OCI-M1 (cell line): ENCODE results near the gene CA12.
A peak's percentile ranks its signal among the peaks of the same experiment; 100 is the strongest.

ENCODE experiments used
- DNase-seq: peaks from one replicate; lab custom pipeline; 2025; lab: John Stamatoyannopoulos, UW

Gene CA12

GRCh38 chr15:63401714-63402497 is 20.3 kb upstream of the CA12 start:
- no peak for DNase-seq

- no peak for DNase-seq
Measured at GRCh38 chr15:63401078-63401477, 19.4 kb upstream of the CA12 start.

- DNase-seq, result no peak
Measured at GRCh38 chr15:63398456-63398855, 16.8 kb upstream of the CA12 start.

GRCh38 chr15:63396152-63396928 is 14.7 kb upstream of the CA12 start:
- DNase-seq, result no peak

- peak; percentile 24 for DNase-seq
Measured at GRCh38 chr15:63395730-63396151, 14.1 kb upstream of the CA12 start.

GRCh38 chr15:63392361-63393009 is 10.8 kb upstream of the CA12 start:
- peak; percentile 82 for DNase-seq

GRCh38 chr15:63391669-63392360 is 10.2 kb upstream of the CA12 start:
- peak; percentile 52 for DNase-seq

GRCh38 chr15:63390689-63391088 is 9.0 kb upstream of the CA12 start:
- no peak for DNase-seq

GRCh38 chr15:63389902-63390670 is 8.4 kb upstream of the CA12 start:
- no peak for DNase-seq

GRCh38 chr15:63388511-63388910 is 6.9 kb upstream of the CA12 start:
- DNase-seq, result no peak

- DNase-seq, result no peak
Measured at GRCh38 chr15:63387748-63388493, 6.3 kb upstream of the CA12 start.

GRCh38 chr15:63385911-63386531 is 4.4 kb upstream of the CA12 start:
- no peak for DNase-seq

GRCh38 chr15:63384906-63385305 is 3.3 kb upstream of the CA12 start:
- DNase-seq, result no peak

- DNase-seq, result no peak
Measured at GRCh38 chr15:63382966-63383710, 1.5 kb upstream of the CA12 start.

GRCh38 chr15:63380808-63381282 is 801 bp downstream of the CA12 start:
- DNase-seq, result no peak

- DNase-seq, result no peak
Measured at GRCh38 chr15:63380151-63380807, 1.4 kb downstream of the CA12 start.

- DNase-seq, result no peak
Measured at GRCh38 chr15:63379492-63380150, 2.0 kb downstream of the CA12 start.

- DNase-seq, result no peak
Measured at GRCh38 chr15:63378946-63379345, 2.7 kb downstream of the CA12 start.
